Measurements from ENCODE around the gene MAGEB16.

The MAGEB16 gene

GRCh38 chrX:35798042-35798441 is at the start of gene MAGEB16:
MAGEB16 (plus strand) TSS chrX:35798342; CDS start chrX:35802197, 3,855 bp downstream.
- in situ Hi-C loops (cut with HindIII; ENCODE audit: low sequenced_read_pairs): no loop called here

GRCh38 chrX:35773958-35774564 is 24.1 kb upstream of the MAGEB16 start:
- in situ Hi-C loops (cut with HindIII; ENCODE audit: low sequenced_read_pairs): no loop called here

GRCh38 chrX:35785075-35785474 is 13.1 kb upstream of the MAGEB16 start:
- in situ Hi-C loops (cut with HindIII; ENCODE audit: low sequenced_read_pairs): no loop called here

- in situ Hi-C loops (cut with HindIII; ENCODE audit: low sequenced_read_pairs): no loop called here
Observed at GRCh38 chrX:35786271-35786670, 11.9 kb upstream of the MAGEB16 start.

- in situ Hi-C loops (cut with HindIII; ENCODE audit: low sequenced_read_pairs): no loop called here
Observed at GRCh38 chrX:35787867-35788266, 10.3 kb upstream of the MAGEB16 start.

- in situ Hi-C loops (cut with HindIII; ENCODE audit: low sequenced_read_pairs): no loop called here
Observed at GRCh38 chrX:35800474-35800873, 2.3 kb downstream of the MAGEB16 start.

- in situ Hi-C loops (cut with HindIII; ENCODE audit: low sequenced_read_pairs): no loop called here
Observed at GRCh38 chrX:35809781-35810180, 11.6 kb downstream of the MAGEB16 start.

- in situ Hi-C loops (cut with HindIII; ENCODE audit: low sequenced_read_pairs): no loop called here
Observed at GRCh38 chrX:35819241-35819640, 21.1 kb downstream of the MAGEB16 start.

GRCh38 chrX:35826503-35826902 is 28.4 kb downstream of the MAGEB16 start:
- in situ Hi-C loops (cut with HindIII; ENCODE audit: low sequenced_read_pairs): no loop called here

- in situ Hi-C loops (cut with HindIII; ENCODE audit: low sequenced_read_pairs): no loop called here
Observed at GRCh38 chrX:35829501-35829900, 31.4 kb downstream of the MAGEB16 start.

GRCh38 chrX:35841872-35842271 is 43.7 kb downstream of the MAGEB16 start:
- in situ Hi-C loops (cut with HindIII; ENCODE audit: low sequenced_read_pairs): no loop called here

GRCh38 chrX:35842674-35843073 is 44.5 kb downstream of the MAGEB16 start:
- in situ Hi-C loops (cut with HindIII; ENCODE audit: low sequenced_read_pairs): no loop called here

GRCh38 chrX:35847736-35848135 is 49.6 kb downstream of the MAGEB16 start:
- in situ Hi-C loops (cut with HindIII; ENCODE audit: low sequenced_read_pairs): no loop called here

Measured in DLD1 (cell line).